Vagina (tissue), 2 donors: Measurements from ENCODE around the gene ARSI.

ENCODE experiments used
- POLR2A ChIP-seq, 2 donors: fragments of 450-650 bp; IDR thresholded peaks; one replicate each; pipeline ENCODE4 v1.6.1; 2017; ENCODE audit warnings: antibody characterized with exemption in 2 of 2, mild to moderate bottlenecking in 2 of 2, moderate library complexity in 2 of 2
- POLR2AphosphoS5 ChIP-seq, 2 donors: sonication (generic); formaldehyde crosslinking; IDR thresholded peaks; one replicate each; pipeline ENCODE4 v1.9.0; 2017; ENCODE audit warnings: antibody characterized with exemption in 2 of 2, mild to moderate bottlenecking in 2 of 2, low read depth in 1 of 2; ENCODE audit not compliant: insufficient read depth in 1 of 2
- TF ChIP-seq, protein P1 (sequence below), 3 experiments: fragments of 450-650 bp in 2 of 3; fragments of 200-600 bp in 1 of 3; sonication (generic) in 1 of 3; IDR thresholded peaks; one replicate each; pipeline ENCODE4 v1.5.1; 2017 to 2019; ENCODE audit warnings: antibody characterized with exemption in 3 of 3, mild to moderate bottlenecking in 2 of 3, moderate library complexity in 2 of 3

DNA sequence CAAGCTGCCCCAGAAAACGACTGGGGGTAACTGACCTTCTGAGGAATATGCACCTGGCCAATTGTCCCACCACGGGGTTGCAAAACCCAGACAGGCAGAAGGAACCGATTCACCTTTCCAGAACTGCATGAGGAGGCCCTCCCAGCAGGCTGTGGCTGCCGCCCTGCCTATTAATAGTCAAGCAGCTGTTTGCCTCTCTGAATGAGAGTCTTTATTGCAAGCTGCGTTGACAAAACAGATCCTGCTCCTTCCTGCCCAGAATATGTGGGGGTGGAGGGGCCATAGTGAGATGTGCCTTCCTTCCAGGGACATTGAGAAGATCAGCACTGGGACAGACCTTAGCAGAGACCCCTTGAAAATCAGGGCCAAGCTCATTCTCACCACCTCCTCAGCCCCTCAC lies 36.5 kb upstream of the ARSI start:
- TF ChIP-seq POLR2A (IDR thresholded peaks at IDR 0.05) (no peak), POLR2AphosphoS5 (IDR thresholded peaks at IDR 0.05; ENCODE audit: insufficient read depth in 1 of 2, low read depth in 1 of 2) (no peak)
- TF ChIP-seq, protein P1, sequence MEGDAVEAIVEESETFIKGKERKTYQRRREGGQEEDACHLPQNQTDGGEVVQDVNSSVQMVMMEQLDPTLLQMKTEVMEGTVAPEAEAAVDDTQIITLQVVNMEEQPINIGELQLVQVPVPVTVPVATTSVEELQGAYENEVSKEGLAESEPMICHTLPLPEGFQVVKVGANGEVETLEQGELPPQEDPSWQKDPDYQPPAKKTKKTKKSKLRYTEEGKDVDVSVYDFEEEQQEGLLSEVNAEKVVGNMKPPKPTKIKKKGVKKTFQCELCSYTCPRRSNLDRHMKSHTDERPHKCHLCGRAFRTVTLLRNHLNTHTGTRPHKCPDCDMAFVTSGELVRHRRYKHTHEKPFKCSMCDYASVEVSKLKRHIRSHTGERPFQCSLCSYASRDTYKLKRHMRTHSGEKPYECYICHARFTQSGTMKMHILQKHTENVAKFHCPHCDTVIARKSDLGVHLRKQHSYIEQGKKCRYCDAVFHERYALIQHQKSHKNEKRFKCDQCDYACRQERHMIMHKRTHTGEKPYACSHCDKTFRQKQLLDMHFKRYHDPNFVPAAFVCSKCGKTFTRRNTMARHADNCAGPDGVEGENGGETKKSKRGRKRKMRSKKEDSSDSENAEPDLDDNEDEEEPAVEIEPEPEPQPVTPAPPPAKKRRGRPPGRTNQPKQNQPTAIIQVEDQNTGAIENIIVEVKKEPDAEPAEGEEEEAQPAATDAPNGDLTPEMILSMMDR (IDR thresholded peaks at IDR 0.05) = no peak
